Measurements from ENCODE around the gene GOLGA6A. TPM values are rescaled to one million over a fixed set of nuclear protein-coding genes. Genes with fewer than 3 reads are reported as not detected.

The GOLGA6A gene
- total RNA-seq, 1 experiment from 2014 or later, result 6.0 TPM

GRCh38 chr15:74123131-74123429, 40.7 kb upstream of the GOLGA6A start:
- no peak overlapping the region for H3K4me3 Mint-ChIP-seq
- peaks cover 4% of the 10 kb centered on the region for H3K9me3 Mint-ChIP-seq
- TF ChIP-seq, protein P1, sequence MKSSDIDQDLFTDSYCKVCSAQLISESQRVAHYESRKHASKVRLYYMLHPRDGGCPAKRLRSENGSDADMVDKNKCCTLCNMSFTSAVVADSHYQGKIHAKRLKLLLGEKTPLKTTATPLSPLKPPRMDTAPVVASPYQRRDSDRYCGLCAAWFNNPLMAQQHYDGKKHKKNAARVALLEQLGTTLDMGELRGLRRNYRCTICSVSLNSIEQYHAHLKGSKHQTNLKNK (CRISPR knock-in tag; IDR thresholded peaks at IDR 0.05), result no peak
- TF ChIP-seq ZNF423 (CRISPR knock-in tag; IDR thresholded peaks at IDR 0.05) (no peak), ZNF232 (CRISPR knock-in tag; IDR thresholded peaks at IDR 0.05) (no peak), USF2 (CRISPR knock-in tag; IDR thresholded peaks at IDR 0.05) (no peak), NR3C1 (CRISPR knock-in tag; conservative IDR thresholded peaks at IDR 0.05; ENCODE audit: low read depth) (no peak), ZNF138 (CRISPR knock-in tag; conservative IDR thresholded peaks at IDR 0.05) (no peak), NR1H2 (CRISPR knock-in tag; IDR thresholded peaks at IDR 0.05) (no peak), MAX (CRISPR knock-in tag; IDR thresholded peaks at IDR 0.05) (peak; percentile 45; the same call in 1 of the 2 replicates), SOX15 (CRISPR knock-in tag; IDR thresholded peaks at IDR 0.05) (no peak), EMX1 (CRISPR knock-in tag; IDR thresholded peaks at IDR 0.05) (no peak), MXD4 (CRISPR knock-in tag; IDR thresholded peaks at IDR 0.05; ENCODE audit: borderline replicate concordance) (no peak), SMAD3 (CRISPR knock-in tag; IDR thresholded peaks at IDR 0.05; ENCODE audit: borderline replicate concordance) (no peak), ZNF281 (CRISPR knock-in tag; IDR thresholded peaks at IDR 0.05) (peak; percentile 72)
- TF ChIP-seq, protein P2, sequence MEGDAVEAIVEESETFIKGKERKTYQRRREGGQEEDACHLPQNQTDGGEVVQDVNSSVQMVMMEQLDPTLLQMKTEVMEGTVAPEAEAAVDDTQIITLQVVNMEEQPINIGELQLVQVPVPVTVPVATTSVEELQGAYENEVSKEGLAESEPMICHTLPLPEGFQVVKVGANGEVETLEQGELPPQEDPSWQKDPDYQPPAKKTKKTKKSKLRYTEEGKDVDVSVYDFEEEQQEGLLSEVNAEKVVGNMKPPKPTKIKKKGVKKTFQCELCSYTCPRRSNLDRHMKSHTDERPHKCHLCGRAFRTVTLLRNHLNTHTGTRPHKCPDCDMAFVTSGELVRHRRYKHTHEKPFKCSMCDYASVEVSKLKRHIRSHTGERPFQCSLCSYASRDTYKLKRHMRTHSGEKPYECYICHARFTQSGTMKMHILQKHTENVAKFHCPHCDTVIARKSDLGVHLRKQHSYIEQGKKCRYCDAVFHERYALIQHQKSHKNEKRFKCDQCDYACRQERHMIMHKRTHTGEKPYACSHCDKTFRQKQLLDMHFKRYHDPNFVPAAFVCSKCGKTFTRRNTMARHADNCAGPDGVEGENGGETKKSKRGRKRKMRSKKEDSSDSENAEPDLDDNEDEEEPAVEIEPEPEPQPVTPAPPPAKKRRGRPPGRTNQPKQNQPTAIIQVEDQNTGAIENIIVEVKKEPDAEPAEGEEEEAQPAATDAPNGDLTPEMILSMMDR (IDR thresholded peaks at IDR 0.05), result no peak
- peaks cover 55% of the 10 kb centered on the region for H3K4me1 Mint-ChIP-seq
- CTCF ChIA-PET, result interaction anchor here (1.0 to 3.3 kb wide), 12 partner anchors 9 to 199 kb away, joined by 3 to 26 read pairs (median 7); partner anchors contain the start of gene STRA6
- peaks cover 4% of the 10 kb centered on the region for H3K36me3 Mint-ChIP-seq
- POLR2A ChIA-PET, result no interaction called here
- ATAC-seq (peak; percentile 70), DNase-seq (ENCODE audit: low spot score) (peak; percentile 73)
- peaks cover 34% of the 10 kb centered on the region for H3K27me3 Mint-ChIP-seq (ENCODE audit: low read depth)
- no peak overlapping the region for H3K27ac Mint-ChIP-seq

DNA sequence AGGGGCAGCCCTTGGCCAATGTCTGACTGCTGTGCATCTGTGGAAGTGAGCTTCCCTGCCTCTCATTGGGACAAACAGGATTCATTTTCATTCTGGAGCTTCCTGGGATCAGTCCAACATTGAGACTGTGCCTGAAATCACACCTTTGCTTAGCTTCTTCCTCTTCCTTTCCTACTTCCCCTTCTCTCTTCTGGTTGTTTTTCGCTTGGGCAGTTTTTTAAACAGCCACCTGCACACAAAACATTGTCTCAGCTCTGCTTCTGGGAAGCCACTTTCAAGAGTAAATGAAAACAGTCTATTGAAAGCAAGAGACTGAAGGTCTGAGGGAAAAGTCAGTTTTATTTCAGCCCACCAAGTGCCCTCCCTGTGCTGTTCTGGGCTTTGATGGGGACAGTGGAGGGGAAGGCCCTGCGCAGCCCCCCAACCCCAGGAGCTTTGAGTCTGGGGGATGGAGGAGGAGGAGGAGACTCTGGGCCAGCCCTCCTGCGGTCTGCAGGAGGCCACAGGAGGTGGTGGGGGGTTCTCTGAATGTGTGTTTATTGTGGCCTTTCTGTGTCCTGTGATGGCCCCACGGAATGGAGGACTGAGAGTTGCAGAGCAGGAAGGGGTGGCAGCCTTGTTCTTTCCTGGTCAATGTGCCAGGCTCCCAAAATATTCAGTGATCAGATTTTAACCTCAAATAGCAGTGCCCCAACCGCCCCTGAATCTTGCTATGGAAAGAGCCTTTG, 40.2 kb upstream of the GOLGA6A start:
- H3K27ac Mint-ChIP-seq, result peak overlapping the region; percentile 50; the same call in 1 of the 2 replicates
- ATAC-seq (no peak), DNase-seq (ENCODE audit: low spot score) (no peak)
- H3K9me3 Mint-ChIP-seq, result peaks cover 9% of the 10 kb centered on the region
- ChIA-PET CTCF (interaction anchor here (0.8 to 3.3 kb wide), 13 partner anchors 9 to 200 kb away, joined by 3 to 26 read pairs (median 5); partner anchors contain the start of gene STRA6), POLR2A (no interaction called here)
- H3K27me3 Mint-ChIP-seq (ENCODE audit: low read depth), result peaks cover 31% of the 10 kb centered on the region
- peaks cover 9% of the 10 kb centered on the region for H3K36me3 Mint-ChIP-seq
- H3K4me3 Mint-ChIP-seq, result no peak overlapping the region
- H3K4me1 Mint-ChIP-seq, result peaks cover 60% of the 10 kb centered on the region
- TF ChIP-seq OVOL2 (CRISPR knock-in tag; IDR thresholded peaks at IDR 0.05; ENCODE audit: borderline replicate concordance), result no peak
- TF ChIP-seq, protein P3, sequence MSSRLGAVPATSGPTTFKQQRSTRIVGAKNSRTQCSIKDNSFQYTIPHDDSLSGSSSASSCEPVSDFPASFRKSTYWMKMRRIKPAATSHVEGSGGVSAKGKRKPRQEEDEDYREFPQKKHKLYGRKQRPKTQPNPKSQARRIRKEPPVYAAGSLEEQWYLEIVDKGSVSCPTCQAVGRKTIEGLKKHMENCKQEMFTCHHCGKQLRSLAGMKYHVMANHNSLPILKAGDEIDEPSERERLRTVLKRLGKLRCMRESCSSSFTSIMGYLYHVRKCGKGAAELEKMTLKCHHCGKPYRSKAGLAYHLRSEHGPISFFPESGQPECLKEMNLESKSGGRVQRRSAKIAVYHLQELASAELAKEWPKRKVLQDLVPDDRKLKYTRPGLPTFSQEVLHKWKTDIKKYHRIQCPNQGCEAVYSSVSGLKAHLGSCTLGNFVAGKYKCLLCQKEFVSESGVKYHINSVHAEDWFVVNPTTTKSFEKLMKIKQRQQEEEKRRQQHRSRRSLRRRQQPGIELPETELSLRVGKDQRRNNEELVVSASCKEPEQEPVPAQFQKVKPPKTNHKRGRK (CRISPR knock-in tag; IDR thresholded peaks at IDR 0.05; ENCODE audit: borderline replicate concordance), result no peak
- TF ChIP-seq HMGXB4 (CRISPR knock-in tag; IDR thresholded peaks at IDR 0.05), result no peak
- no peak for TF ChIP-seq RORB (CRISPR knock-in tag; IDR thresholded peaks at IDR 0.05)
- no peak for TF ChIP-seq RELA (CRISPR knock-in tag; IDR thresholded peaks at IDR 0.05; ENCODE audit: borderline replicate concordance)
- TF ChIP-seq, protein P2 (IDR thresholded peaks at IDR 0.05), result no peak
- no peak for TF ChIP-seq ZNF219 (CRISPR knock-in tag; IDR thresholded peaks at IDR 0.05; ENCODE audit: borderline replicate concordance)
- no peak for TF ChIP-seq ZNF416 (CRISPR knock-in tag; IDR thresholded peaks at IDR 0.05)
